Brain pericyte (primary cell): ENCODE measurements around the gene MICOS13.
"Not testable (repeated sequence)": the region's sequence is repeated elsewhere in the genome, so short reads cannot be mapped to it uniquely, and the experiment has no call there.

ENCODE experiments used
- DNase-seq: peaks from one replicate; pipeline ENCODE4 v3.0.0-alpha.2; 2012; ENCODE audit warnings: low read depth, low spot score

MICOS13 gene

GRCh38 chr19:5700455-5701092 is 20.3 kb upstream of the MICOS13 start:
- no peak for DNase-seq

GRCh38 chr19:5698635-5699422 is 18.5 kb upstream of the MICOS13 start:
- no peak for DNase-seq

- no peak for DNase-seq
Measured at GRCh38 chr19:5697890-5698634, 17.7 kb upstream of the MICOS13 start.

GRCh38 chr19:5697022-5697889 is 16.9 kb upstream of the MICOS13 start:
- DNase-seq = no peak

- DNase-seq = no peak
Measured at GRCh38 chr19:5696196-5697021, 16.1 kb upstream of the MICOS13 start.

GRCh38 chr19:5695649-5696195 is 15.4 kb upstream of the MICOS13 start:
- DNase-seq = no peak

GRCh38 chr19:5694956-5695648 is 14.8 kb upstream of the MICOS13 start:
- no peak for DNase-seq

- no peak for DNase-seq
Measured at GRCh38 chr19:5694167-5694955, 14.0 kb upstream of the MICOS13 start.

- no peak for DNase-seq
Measured at GRCh38 chr19:5693195-5694166, 13.2 kb upstream of the MICOS13 start.

- no peak for DNase-seq
Measured at GRCh38 chr19:5692723-5693194, 12.4 kb upstream of the MICOS13 start.

GRCh38 chr19:5691822-5692722 is 11.8 kb upstream of the MICOS13 start:
- DNase-seq = no peak

- DNase-seq = no peak
Measured at GRCh38 chr19:5690955-5691821, 10.9 kb upstream of the MICOS13 start.

- peak; percentile 97 for DNase-seq
Measured at GRCh38 chr19:5690125-5690954, 10.0 kb upstream of the MICOS13 start, which contains the start of gene RPL36. TSS of gene RPL36 (plus strand) at chr19:5690295. CDS start at chr19:5690508, 213 bp downstream.

GRCh38 chr19:5688262-5688881 is 8.1 kb upstream of the MICOS13 start:
- not testable (repeated sequence) for DNase-seq
